ENCODE measurements around the gene SLAMF1.

DNA sequence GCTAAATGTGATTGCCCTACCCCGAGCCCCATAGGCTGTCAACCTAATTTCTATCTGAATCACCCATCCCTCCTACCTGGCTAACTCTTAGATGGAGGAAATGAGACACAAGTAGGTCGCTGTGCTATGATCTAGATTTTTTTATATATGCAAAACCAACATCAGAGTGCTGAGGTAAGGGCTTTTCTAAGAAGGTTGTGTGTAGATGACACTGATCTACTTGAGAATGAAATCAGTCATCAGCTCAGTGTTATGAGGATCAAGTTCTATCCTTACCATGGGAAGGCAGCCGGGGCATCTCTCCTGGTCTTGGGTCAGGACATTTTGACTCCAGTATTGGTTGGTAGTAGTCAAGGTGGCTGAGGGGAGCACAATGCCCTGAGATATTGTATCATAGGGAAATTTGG, 23.6 kb downstream of the SLAMF1 start:
- TF ChIP-seq CTCF (IDR thresholded peaks at IDR 0.05), result no peak
- no peak for TF ChIP-seq EZH2 (IDR thresholded peaks at IDR 0.05)
- TF ChIP-seq EZH2phosphoT487 (IDR thresholded peaks at IDR 0.05), result no peak
